Lower leg skin (tissue), 4 donors: Measurements from ENCODE around the gene SLC22A4. TPM values are rescaled to one million over a fixed set of nuclear protein-coding genes. Genes with fewer than 3 reads are reported as not detected.
A peak's percentile ranks its signal among the peaks of the same experiment; 100 is the strongest.

Experiments used
- DNase-seq, 2 donors: peaks; one replicate each; pipeline ENCODE4 v3.0.0-alpha.2; 2019; ENCODE audit warnings: low spot score in 2 of 2
- H3K4me3 ChIP-seq: fragments of 200-600 bp; sonication (generic); 2 replicates; pipeline ENCODE4 v1.5.1; 2017; ENCODE audit warnings: mild to moderate bottlenecking, low read depth; ENCODE audit not compliant: poor library complexity, severe bottlenecking
- CTCF ChIP-seq, 3 donors: fragments of 450-650 bp; IDR thresholded peaks; one replicate each; pipeline ENCODE4 v1.5.1; 2016; ENCODE audit warnings: antibody characterized with exemption in 3 of 3, mild to moderate bottlenecking in 3 of 3, moderate library complexity in 2 of 3
- POLR2A ChIP-seq, 2 donors: fragments of 450-650 bp; IDR thresholded peaks; one replicate each; pipeline ENCODE4 v1.6.1; 2016 to 2017; ENCODE audit warnings: antibody characterized with exemption in 2 of 2, mild to moderate bottlenecking in 1 of 2, moderate library complexity in 1 of 2
- whole genome bisulfite sequencing, 2 donors: methylation state at CpG; one replicate each; pipeline ENCODE4 v1.1.5; 2018; 5-methylcytosine and 5-hydroxymethylcytosine counted together
- intact Hi-C: fragments of 100-400 bp; cut with DNase I; formaldehyde crosslinking; loops from one replicate; pipeline ENCODE4 v1.15.0; 2023; ENCODE audit warnings: low total_unique reads
- total RNA-seq, 4 donors: library from RNA; depleted of rRNA; stranded (reverse); fragments of >200 nt; gene quantifications; one replicate each; pipeline ENCODE4 v1.1.0, GENCODE V29; 2016

Gene SLC22A4
- total RNA-seq, 4 donors from 2014 or later: 0.27 to 1.8 (median 1.8) TPM

GRCh38 chr5:132369007-132369473, 74.8 kb downstream of the SLC22A4 start:
- intact Hi-C loops: loop anchor here (10.0 kb wide), 1 partner anchor 304 kb away; the partner anchor contains the start of gene IL3

GRCh38 chr5:132369474-132370180, 75.4 kb downstream of the SLC22A4 start, which contains the start of gene SLC22A5:
Gene SLC22A5 (plus strand): TSS chr5:132369710. CDS start chr5:132369973, 263 bp downstream.
- DNase-seq: peak in 1 of 2 donors; percentile 94
- TF ChIP-seq POLR2A (IDR thresholded peaks at IDR 0.05) (no peak), CTCF (IDR thresholded peaks at IDR 0.05) (no peak)
- H3K4me3 ChIP-seq: peak within 1 kb of the TSS; percentile 55
- intact Hi-C loops: loop anchor here (10.0 kb wide), 1 partner anchor 305 kb away; the partner anchor contains the start of gene IL3
- 0% methylated on average over 30 to 48 of the region's 83 CpGs for WGBS, 2 donors

More at GRCh38 chr5:132369007-132369473, 74.8 kb downstream of the SLC22A4 start:
- H3K4me3 ChIP-seq: peak overlapping the region; percentile 55
- WGBS, 2 donors: 3 to 7% methylated on average over 9 of the region's 9 CpGs
- TF ChIP-seq POLR2A (IDR thresholded peaks at IDR 0.05) (no peak), CTCF (IDR thresholded peaks at IDR 0.05) (no peak)
- DNase-seq: no peak

GRCh38 chr5:132370181-132370970, 76.2 kb downstream of the SLC22A4 start:
- intact Hi-C loops: no loop called here
- no peak for DNase-seq
- 8 to 15% methylated on average over 30 to 33 of the region's 34 CpGs for WGBS, 2 donors

GRCh38 chr5:132370971-132371602, 76.9 kb downstream of the SLC22A4 start:
- 49 to 51% methylated on average over 19 of the region's 19 CpGs for WGBS, 2 donors
- DNase-seq: peak in 1 of 2 donors; percentile 74
- no peak overlapping the region for H3K4me3 ChIP-seq
- TF ChIP-seq POLR2A (IDR thresholded peaks at IDR 0.05) (no peak), CTCF (IDR thresholded peaks at IDR 0.05) (no peak)
- intact Hi-C loops: no loop called here

More at GRCh38 chr5:132370181-132370970, 76.2 kb downstream of the SLC22A4 start:
- H3K4me3 ChIP-seq: peak overlapping the region; percentile 55
- TF ChIP-seq CTCF (IDR thresholded peaks at IDR 0.05): no peak
- TF ChIP-seq POLR2A (IDR thresholded peaks at IDR 0.05): no peak

- no peak for TF ChIP-seq CTCF (IDR thresholded peaks at IDR 0.05)
- no peak for TF ChIP-seq POLR2A (IDR thresholded peaks at IDR 0.05)
- intact Hi-C loops: no loop called here
- peak in 1 of 2 donors; percentile 83 for DNase-seq
- H3K4me3 ChIP-seq: no peak overlapping the region
- 71 to 97% methylated on average over 4 to 5 of the region's 5 CpGs for WGBS, 2 donors
Measured at GRCh38 chr5:132371603-132371994, 77.4 kb downstream of the SLC22A4 start.
